Right lobe of liver (tissue), 4 donors: ENCODE results near the gene GRK1.

Source experiments
- POLR2A ChIP-seq: fragments of 450-650 bp; IDR thresholded peaks from one replicate; pipeline ENCODE4 v1.6.1; 2017; ENCODE audit warnings: antibody characterized with exemption, mild to moderate bottlenecking
- TF ChIP-seq, protein P1 (sequence below), 4 donors: fragments of 200-600 bp in 3 of 4; fragments of 450-650 bp in 1 of 4; IDR thresholded peaks; one replicate each; pipeline versions ENCODE4 v1.5.1 to v1.8.0; 2016 to 2022; ENCODE audit warnings: antibody characterized with exemption in 4 of 4, mild to moderate bottlenecking in 2 of 4
- donor health status: DM: no; HTN: no; CAD: no.
- donor health status: DM: no; HTN: no; CAD: no.
- donor health status: DM: no; HTN: yes; CAD: no.

DNA sequence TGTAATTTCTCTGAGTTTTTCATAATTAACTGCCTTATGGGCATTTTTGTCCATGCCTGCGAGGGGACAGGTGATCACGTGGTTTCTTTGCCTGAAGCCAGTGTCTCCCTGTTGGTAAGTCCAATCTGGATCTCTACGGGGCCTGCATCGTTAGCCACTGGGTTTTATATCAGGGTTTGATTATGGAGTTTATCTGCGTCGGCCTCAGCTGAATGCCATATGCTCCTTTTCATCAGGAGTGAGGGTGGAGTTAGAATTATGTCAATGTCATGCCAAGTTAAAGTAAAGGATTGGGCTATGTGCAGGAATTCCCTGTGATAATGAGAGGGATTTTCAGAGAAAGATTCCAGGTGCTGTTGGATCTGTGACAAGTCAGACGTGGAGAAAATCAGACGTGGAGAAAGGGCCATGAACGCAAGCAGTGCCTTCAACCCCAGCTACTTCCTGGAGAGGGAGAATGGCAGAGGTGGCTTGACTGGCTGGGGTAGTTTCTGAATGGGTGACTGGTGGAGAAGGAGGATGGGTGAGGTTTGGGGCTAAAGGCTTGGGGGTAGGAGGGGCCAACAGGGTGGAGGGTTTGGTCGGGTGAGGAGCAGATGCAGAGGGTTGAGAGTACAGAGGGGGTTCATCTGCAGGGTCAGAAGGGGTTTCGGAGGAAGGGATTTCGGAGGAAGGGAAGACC, 116.3 kb downstream of the GRK1 start:
- no peak for TF ChIP-seq POLR2A
- TF ChIP-seq, protein P1, sequence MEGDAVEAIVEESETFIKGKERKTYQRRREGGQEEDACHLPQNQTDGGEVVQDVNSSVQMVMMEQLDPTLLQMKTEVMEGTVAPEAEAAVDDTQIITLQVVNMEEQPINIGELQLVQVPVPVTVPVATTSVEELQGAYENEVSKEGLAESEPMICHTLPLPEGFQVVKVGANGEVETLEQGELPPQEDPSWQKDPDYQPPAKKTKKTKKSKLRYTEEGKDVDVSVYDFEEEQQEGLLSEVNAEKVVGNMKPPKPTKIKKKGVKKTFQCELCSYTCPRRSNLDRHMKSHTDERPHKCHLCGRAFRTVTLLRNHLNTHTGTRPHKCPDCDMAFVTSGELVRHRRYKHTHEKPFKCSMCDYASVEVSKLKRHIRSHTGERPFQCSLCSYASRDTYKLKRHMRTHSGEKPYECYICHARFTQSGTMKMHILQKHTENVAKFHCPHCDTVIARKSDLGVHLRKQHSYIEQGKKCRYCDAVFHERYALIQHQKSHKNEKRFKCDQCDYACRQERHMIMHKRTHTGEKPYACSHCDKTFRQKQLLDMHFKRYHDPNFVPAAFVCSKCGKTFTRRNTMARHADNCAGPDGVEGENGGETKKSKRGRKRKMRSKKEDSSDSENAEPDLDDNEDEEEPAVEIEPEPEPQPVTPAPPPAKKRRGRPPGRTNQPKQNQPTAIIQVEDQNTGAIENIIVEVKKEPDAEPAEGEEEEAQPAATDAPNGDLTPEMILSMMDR (IDR thresholded peaks at IDR 0.05): no peak
